Measurements from ENCODE around the gene OR52B4. TPM values are rescaled to one million over a fixed set of nuclear protein-coding genes. Genes with fewer than 3 reads are reported as not detected.
A peak's percentile ranks its signal among the peaks of the same experiment; 100 is the strongest.
"Not testable (repeated sequence)": the region's sequence is repeated elsewhere in the genome, so short reads cannot be mapped to it uniquely, and the experiment has no call there.

OR52B4 gene
- total RNA-seq: not detected
- not detected for polyA plus RNA-seq
- long read RNA-seq, donor 1: 0 reads
- long read RNA-seq, donor 2: 0 reads
- long read RNA-seq, donor 3: 0 reads
- long read RNA-seq, donor 4: 0 reads
- long read RNA-seq, donor 5: 0 reads
- long read RNA-seq, donor 6: 0 reads
- long read RNA-seq, donor 7: 0 reads
- long read RNA-seq, donor 8: 0 reads
- long read RNA-seq, donor 9: 0 reads
- long read RNA-seq, donor 10: 0 reads

GRCh38 chr11:4368286-4368685, at the start of gene OR52B4:
Gene OR52B4, minus strand, starts transcription at chr11:4368386. Its CDS starts 91 bp downstream, at chr11:4368295.
- no peaks in the 10 kb centered on the region for H3K27me3 ChIP-seq
- no peaks in the 10 kb centered on the region for H3K36me3 ChIP-seq
- intact Hi-C loops (cut with DNase I; ENCODE audit: low total_unique reads): no loop called here
- WGBS, 5 donors: 69 to 97% (median 84%) methylated on average over 4 of the region's 4 CpGs
- H3K27ac ChIP-seq: no peak within 1 kb of the TSS
- no peak for TF ChIP-seq POLR2A (IDR thresholded peaks at IDR 0.05)
- TF ChIP-seq, protein P1, sequence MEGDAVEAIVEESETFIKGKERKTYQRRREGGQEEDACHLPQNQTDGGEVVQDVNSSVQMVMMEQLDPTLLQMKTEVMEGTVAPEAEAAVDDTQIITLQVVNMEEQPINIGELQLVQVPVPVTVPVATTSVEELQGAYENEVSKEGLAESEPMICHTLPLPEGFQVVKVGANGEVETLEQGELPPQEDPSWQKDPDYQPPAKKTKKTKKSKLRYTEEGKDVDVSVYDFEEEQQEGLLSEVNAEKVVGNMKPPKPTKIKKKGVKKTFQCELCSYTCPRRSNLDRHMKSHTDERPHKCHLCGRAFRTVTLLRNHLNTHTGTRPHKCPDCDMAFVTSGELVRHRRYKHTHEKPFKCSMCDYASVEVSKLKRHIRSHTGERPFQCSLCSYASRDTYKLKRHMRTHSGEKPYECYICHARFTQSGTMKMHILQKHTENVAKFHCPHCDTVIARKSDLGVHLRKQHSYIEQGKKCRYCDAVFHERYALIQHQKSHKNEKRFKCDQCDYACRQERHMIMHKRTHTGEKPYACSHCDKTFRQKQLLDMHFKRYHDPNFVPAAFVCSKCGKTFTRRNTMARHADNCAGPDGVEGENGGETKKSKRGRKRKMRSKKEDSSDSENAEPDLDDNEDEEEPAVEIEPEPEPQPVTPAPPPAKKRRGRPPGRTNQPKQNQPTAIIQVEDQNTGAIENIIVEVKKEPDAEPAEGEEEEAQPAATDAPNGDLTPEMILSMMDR (IDR thresholded peaks at IDR 0.05): no peak
- no peak for TF ChIP-seq POLR2AphosphoS5 (IDR thresholded peaks at IDR 0.05)
- no peak for TF ChIP-seq EP300 (IDR thresholded peaks at IDR 0.05)
- H3K4me3 ChIP-seq: no peak within 1 kb of the TSS
- DNase-seq: no peak
- H3K4me1 ChIP-seq: no peaks in the 10 kb centered on the region
- H3K9me3 ChIP-seq: no peaks in the 10 kb centered on the region

- no peak overlapping the region for H3K4me3 ChIP-seq
- no peak for DNase-seq
- TF ChIP-seq, protein P1 (IDR thresholded peaks at IDR 0.05): no peak
- TF ChIP-seq POLR2A (IDR thresholded peaks at IDR 0.05): no peak
- no peak for TF ChIP-seq POLR2AphosphoS5 (IDR thresholded peaks at IDR 0.05)
- no peak for TF ChIP-seq EP300 (IDR thresholded peaks at IDR 0.05)
- no peaks in the 10 kb centered on the region for H3K27me3 ChIP-seq
- no peak overlapping the region for H3K27ac ChIP-seq
- H3K4me1 ChIP-seq: no peaks in the 10 kb centered on the region
- H3K9me3 ChIP-seq: no peaks in the 10 kb centered on the region
- WGBS, 5 donors: 59 to 78% (median 72%) methylated on average over 1 of the region's 1 CpG
- intact Hi-C loops (cut with DNase I; ENCODE audit: low total_unique reads): no loop called here
- H3K36me3 ChIP-seq: no peaks in the 10 kb centered on the region
Measured at GRCh38 chr11:4416816-4417215, 48.6 kb upstream of the OR52B4 start.

- no peak for TF ChIP-seq EP300 (IDR thresholded peaks at IDR 0.05)
- TF ChIP-seq POLR2A (IDR thresholded peaks at IDR 0.05): no peak
- TF ChIP-seq, protein P1 (IDR thresholded peaks at IDR 0.05): no peak
- no peak for TF ChIP-seq POLR2AphosphoS5 (IDR thresholded peaks at IDR 0.05)
- no peak overlapping the region for H3K27ac ChIP-seq
- intact Hi-C loops (cut with DNase I; ENCODE audit: low total_unique reads): no loop called here
- 41 to 60% (median 56%) methylated on average over 1 of the region's 1 CpG for WGBS, 5 donors
- H3K27me3 ChIP-seq: no peaks in the 10 kb centered on the region
- H3K4me3 ChIP-seq: no peak overlapping the region
- H3K36me3 ChIP-seq: no peaks in the 10 kb centered on the region
- H3K4me1 ChIP-seq: no peaks in the 10 kb centered on the region
- H3K9me3 ChIP-seq: no peaks in the 10 kb centered on the region
- no peak for DNase-seq
Measured at GRCh38 chr11:4416306-4416705, 48.1 kb upstream of the OR52B4 start.

DNA sequence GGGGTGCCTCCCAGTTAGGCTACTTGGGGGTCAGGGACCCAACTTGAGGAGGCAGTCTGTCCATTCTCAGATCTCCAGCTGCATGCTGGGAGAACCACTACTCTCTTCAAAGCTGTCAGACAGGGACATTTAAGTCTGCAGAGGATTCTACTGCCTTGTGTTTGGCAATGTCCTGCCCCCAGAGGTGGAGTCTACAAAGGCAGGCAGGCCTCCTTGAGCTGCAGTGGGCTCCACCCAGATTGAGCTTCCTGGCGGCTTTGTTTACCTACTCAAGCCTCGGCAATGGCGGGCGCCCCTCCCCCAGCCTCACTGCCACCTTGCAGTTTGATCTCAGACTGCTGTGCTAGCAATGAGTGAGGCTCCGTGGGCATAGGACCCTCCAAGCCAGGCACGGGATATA, 38.0 kb upstream of the OR52B4 start:
- H3K4me1 ChIP-seq; H3K9me3 ChIP-seq; H3K4me3 ChIP-seq; H3K27me3 ChIP-seq; H3K36me3 ChIP-seq; H3K27ac ChIP-seq; DNase-seq; intact Hi-C loops (cut with DNase I; ENCODE audit: low total_unique reads): not testable (repeated sequence)
- WGBS, 5 donors: 60 to 85% (median 80%) methylated on average over 1 to 6 of the region's 6 CpGs

- TF ChIP-seq, protein P1 (IDR thresholded peaks at IDR 0.05): no peak
- TF ChIP-seq EP300 (IDR thresholded peaks at IDR 0.05) (no peak), POLR2AphosphoS5 (IDR thresholded peaks at IDR 0.05) (no peak), POLR2A (IDR thresholded peaks at IDR 0.05) (no peak)
- Histone ChIP-seq H3K36me3 (peaks cover 14 to 16% (median 15%) of the 10 kb centered on the region in 4 donors), H3K9me3 (peaks cover 0 to 5% (median 0%) of the 10 kb centered on the region in 4 donors), H3K27me3 (no peaks in the 10 kb centered on the region), H3K27ac (peak overlapping the region in 4 of 5 donors; percentile 81 to 96 (median 86)), H3K4me1 (peaks cover 5 to 25% (median 15%) of the 10 kb centered on the region in 4 donors), H3K4me3 (peak overlapping the region; percentile 67 to 92 (median 74))
- WGBS, 5 donors: 19 to 31% (median 30%) methylated on average over 11 of the region's 11 CpGs
- intact Hi-C loops (cut with DNase I; ENCODE audit: low total_unique reads): no loop called here
- no peak for DNase-seq
Measured at GRCh38 chr11:4393858-4394223, 25.7 kb upstream of the OR52B4 start.
